NCI-H2196 treated with DMSO at 0.1 percent for 48 hours (cell line): ENCODE measurements around the gene CARMIL1.

Experiments used
- DNase-seq: peaks from one replicate; lab custom pipeline; 2025; ENCODE audit not compliant: unreplicated experiment; lab: John Stamatoyannopoulos, UW

The CARMIL1 gene

GRCh38 chr6:25465941-25466340 lies 186.8 kb downstream of the CARMIL1 start:
- no peak for DNase-seq

GRCh38 chr6:25468881-25469280 lies 189.7 kb downstream of the CARMIL1 start:
- no peak for DNase-seq

GRCh38 chr6:25469797-25470388 lies 190.7 kb downstream of the CARMIL1 start:
- no peak for DNase-seq

- DNase-seq = no peak
These were observed 193.1 kb downstream of the CARMIL1 start for GRCh38 chr6:25472306-25472705.

GRCh38 chr6:25472906-25473305 lies 193.7 kb downstream of the CARMIL1 start:
- DNase-seq = no peak

GRCh38 chr6:25473447-25473846 lies 194.3 kb downstream of the CARMIL1 start:
- no peak for DNase-seq

- DNase-seq = no peak
These were observed 197.0 kb downstream of the CARMIL1 start for GRCh38 chr6:25476126-25476525.

- DNase-seq = no peak
These were observed 197.9 kb downstream of the CARMIL1 start for GRCh38 chr6:25477006-25477590.

- no peak for DNase-seq
These were observed 199.8 kb downstream of the CARMIL1 start for GRCh38 chr6:25478973-25479372.

GRCh38 chr6:25481267-25481666 lies 202.1 kb downstream of the CARMIL1 start:
- no peak for DNase-seq

- DNase-seq = no peak
These were observed 203.8 kb downstream of the CARMIL1 start for GRCh38 chr6:25482996-25483395.

GRCh38 chr6:25483943-25484342 lies 204.8 kb downstream of the CARMIL1 start:
- no peak for DNase-seq

GRCh38 chr6:25484900-25485299 lies 205.7 kb downstream of the CARMIL1 start:
- no peak for DNase-seq

GRCh38 chr6:25485821-25486534 lies 206.8 kb downstream of the CARMIL1 start:
- DNase-seq = peak; percentile 33

- no peak for DNase-seq
These were observed 207.4 kb downstream of the CARMIL1 start for GRCh38 chr6:25486550-25486949.

- peak; percentile 16 for DNase-seq
These were observed 207.8 kb downstream of the CARMIL1 start for GRCh38 chr6:25487012-25487411.

- no peak for DNase-seq
These were observed 209.0 kb downstream of the CARMIL1 start for GRCh38 chr6:25488156-25488555.

GRCh38 chr6:25489399-25489798 lies 210.2 kb downstream of the CARMIL1 start:
- no peak for DNase-seq

GRCh38 chr6:25490018-25490801 lies 211.0 kb downstream of the CARMIL1 start:
- peak; percentile 80 for DNase-seq

GRCh38 chr6:25492951-25493350 lies 213.8 kb downstream of the CARMIL1 start:
- no peak for DNase-seq

- DNase-seq = no peak
These were observed 215.3 kb downstream of the CARMIL1 start for GRCh38 chr6:25494469-25494868.
